Right lobe of liver (tissue), 4 donors: ENCODE data around the gene STRADA.

Experiments used
- CTCF ChIP-seq, 4 donors: fragments of 200-600 bp in 3 of 4; fragments of 450-650 bp in 1 of 4; IDR thresholded peaks; one replicate each; pipeline versions ENCODE4 v1.5.1 to v1.8.0; 2016 to 2022; ENCODE audit warnings: antibody characterized with exemption in 4 of 4, mild to moderate bottlenecking in 2 of 4
- POLR2A ChIP-seq: fragments of 450-650 bp; IDR thresholded peaks from one replicate; pipeline ENCODE4 v1.6.1; 2017; ENCODE audit warnings: antibody characterized with exemption, mild to moderate bottlenecking
- donor health status: DM: no; HTN: no; CAD: no.
- donor health status: DM: no; HTN: no; CAD: no.
- donor health status: DM: no; HTN: yes; CAD: no.

- TF ChIP-seq CTCF (IDR thresholded peaks at IDR 0.05) = no peak
- no peak for TF ChIP-seq POLR2A
These were observed 43.2 kb downstream of the STRADA start for GRCh38 chr17:63698381-63698885.
